Fibroblast of mammary gland (primary cell): ENCODE data around the gene TEP1.
"Not testable (repeated sequence)": the region's sequence is repeated elsewhere in the genome, so short reads cannot be mapped to it uniquely, and the experiment has no call there.

Experiments
- DNase-seq: peaks from one replicate; pipeline ENCODE4 v3.0.0-alpha.2; 2010; ENCODE audit warnings: low read depth
- H3K4me3 ChIP-seq: 2 replicates; pipeline ENCODE4 v1.5.1; 2011; ENCODE audit warnings: low read depth, mild to moderate bottlenecking, low read length, moderate library complexity; ENCODE audit not compliant: control insufficient read depth
- CTCF ChIP-seq: conservative IDR thresholded peaks from 2 replicates; pipeline ENCODE4 v1.5.1; 2011; ENCODE audit warnings: low read depth, low read length, inconsistent platforms; ENCODE audit not compliant: control insufficient read depth, insufficient read depth

The TEP1 gene

GRCh38 chr14:20455355-20456300 is 42.3 kb upstream of the TEP1 start:
- peak; percentile 88 for DNase-seq
- no peak for TF ChIP-seq CTCF
- peak overlapping the region; percentile 96 for H3K4me3 ChIP-seq

DNA sequence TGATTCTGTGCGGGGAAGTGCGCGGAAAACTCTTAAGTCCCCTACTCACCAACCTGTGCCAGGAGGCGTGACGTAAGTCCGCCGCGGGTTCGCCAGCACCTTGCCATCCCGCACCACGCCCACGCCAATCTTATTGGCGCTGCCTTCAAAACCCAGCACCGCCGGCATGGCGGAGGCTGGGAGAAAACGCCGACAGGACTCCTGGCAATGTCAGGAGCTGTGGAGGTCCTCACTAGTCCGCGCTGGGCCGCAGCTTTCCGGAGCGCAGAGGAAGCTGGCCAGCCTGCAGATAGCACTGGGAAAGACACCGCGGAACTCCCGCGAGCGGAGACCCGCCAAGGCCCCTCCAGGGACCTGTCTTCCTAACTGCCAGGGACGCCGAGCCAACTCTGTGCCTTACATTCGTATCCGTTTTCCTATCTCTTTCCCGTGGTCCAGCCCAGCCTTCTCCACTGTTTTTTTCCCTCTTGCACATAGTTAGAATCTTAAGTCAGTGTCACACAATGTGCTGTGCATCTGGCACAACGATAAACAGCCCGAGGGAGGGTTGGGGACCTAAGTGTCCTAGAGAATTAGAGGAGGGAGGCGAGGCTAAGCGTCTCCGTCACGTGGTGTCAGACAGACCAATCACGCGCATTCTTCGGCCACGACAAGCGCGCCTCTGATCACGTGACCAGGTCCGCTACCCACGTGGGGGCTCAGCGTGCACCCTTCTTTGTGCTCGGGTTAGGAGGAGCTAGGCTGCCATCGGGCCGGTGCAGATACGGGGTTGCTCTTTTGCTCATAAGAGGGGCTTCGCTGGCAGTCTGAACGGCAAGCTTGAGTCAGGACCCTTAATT is 41.4 kb upstream of the TEP1 start, which contains the start of the genes APEX1 and OSGEP:
Gene APEX1 (plus strand): TSS at position 711 of the 839 bp plus-strand sequence. CDS start 420 bp downstream, outside the sequence.
Gene OSGEP (minus strand): TSS at position 297 of the 839 bp plus-strand sequence. CDS start 129 bp downstream, at position 168.
- no peak for TF ChIP-seq CTCF
- peak; percentile 99 for DNase-seq
- peak within 1 kb of the TSS; percentile 96 for H3K4me3 ChIP-seq

- not testable (repeated sequence) for DNase-seq, H3K4me3 ChIP-seq
These were observed 39.5 kb upstream of the TEP1 start for GRCh38 chr14:20452831-20453230.

- TF ChIP-seq CTCF = no peak
- H3K4me3 ChIP-seq = no peak overlapping the region
- DNase-seq = no peak
These were observed 33.6 kb upstream of the TEP1 start for GRCh38 chr14:20446889-20447288.

GRCh38 chr14:20443650-20444049 is 30.3 kb upstream of the TEP1 start:
- DNase-seq, H3K4me3 ChIP-seq: not testable (repeated sequence)

DNA sequence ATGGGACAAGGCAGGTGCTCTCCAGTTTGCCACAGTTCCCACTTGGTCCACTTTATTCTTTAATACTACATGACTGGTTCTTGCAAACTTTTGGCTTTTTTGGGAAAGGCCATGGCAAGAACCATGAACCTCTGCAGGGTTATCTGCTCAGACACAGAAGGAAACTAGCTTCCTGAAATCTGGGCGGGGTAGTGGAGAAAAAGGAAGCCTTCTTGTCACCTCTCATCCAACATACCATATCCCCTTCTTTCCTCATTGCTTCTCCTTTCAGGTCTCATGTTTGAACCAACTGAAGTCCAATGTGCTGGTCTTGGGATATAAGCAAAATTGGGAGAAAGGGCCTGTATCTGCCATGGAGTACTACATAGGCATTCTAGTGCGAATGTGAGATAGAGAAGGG is 28.2 kb upstream of the TEP1 start:
- DNase-seq = no peak
- no peak for TF ChIP-seq CTCF
- no peak overlapping the region for H3K4me3 ChIP-seq

- peak; percentile 16 for DNase-seq
- no peak for TF ChIP-seq CTCF
- no peak overlapping the region for H3K4me3 ChIP-seq
These were observed 27.6 kb upstream of the TEP1 start for GRCh38 chr14:20440882-20441281.
